ENCODE data around the gene C1QTNF4.
"Not testable (repeated sequence)": the region's sequence is repeated elsewhere in the genome, so short reads cannot be mapped to it uniquely, and the experiment has no call there.

The C1QTNF4 gene

DNA sequence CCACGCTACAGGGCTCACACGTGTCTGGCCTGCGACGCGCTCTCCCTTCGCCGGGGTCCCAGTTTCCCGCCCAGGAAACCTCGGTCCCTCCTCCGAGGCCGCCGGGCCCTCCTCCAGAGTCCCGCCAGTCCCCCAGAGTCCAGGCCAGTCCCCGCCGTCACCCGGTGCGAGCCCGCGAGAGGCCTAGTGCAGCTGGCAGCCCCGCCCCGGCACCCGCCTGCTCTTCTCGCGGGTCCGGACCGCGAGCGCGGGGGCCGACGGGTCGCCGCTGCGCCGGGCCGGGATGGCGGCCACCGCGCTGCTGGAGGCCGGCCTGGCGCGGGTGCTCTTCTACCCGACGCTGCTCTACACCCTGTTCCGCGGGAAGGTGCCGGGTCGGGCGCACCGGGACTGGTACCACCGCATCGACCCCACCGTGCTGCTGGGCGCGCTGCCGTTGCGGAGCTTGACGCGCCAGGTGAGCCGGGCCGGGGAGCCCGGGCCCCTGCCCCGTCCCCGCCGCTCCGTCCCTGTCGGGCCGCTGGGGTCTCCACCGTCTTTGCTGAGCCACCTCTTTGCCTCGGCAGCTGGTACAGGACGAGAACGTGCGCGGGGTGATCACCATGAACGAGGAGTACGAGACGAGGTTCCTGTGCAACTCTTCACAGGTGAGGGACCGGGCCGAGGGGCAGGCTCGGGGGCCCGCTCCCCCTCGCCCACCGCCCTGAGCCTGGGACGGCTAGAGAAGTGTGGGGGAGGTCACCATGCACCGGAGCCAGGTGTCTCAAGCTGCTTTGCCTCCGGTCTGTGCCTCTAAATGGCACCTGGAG is 28.7 kb downstream of the C1QTNF4 start, which contains the start of gene PTPMT1:
Gene PTPMT1 (plus strand): TSS at position 260 of the 809 bp plus-strand sequence. CDS start 24 bp downstream, at position 284.
- peak; percentile 81 to 94 (median 88) for DNase-seq

DNA sequence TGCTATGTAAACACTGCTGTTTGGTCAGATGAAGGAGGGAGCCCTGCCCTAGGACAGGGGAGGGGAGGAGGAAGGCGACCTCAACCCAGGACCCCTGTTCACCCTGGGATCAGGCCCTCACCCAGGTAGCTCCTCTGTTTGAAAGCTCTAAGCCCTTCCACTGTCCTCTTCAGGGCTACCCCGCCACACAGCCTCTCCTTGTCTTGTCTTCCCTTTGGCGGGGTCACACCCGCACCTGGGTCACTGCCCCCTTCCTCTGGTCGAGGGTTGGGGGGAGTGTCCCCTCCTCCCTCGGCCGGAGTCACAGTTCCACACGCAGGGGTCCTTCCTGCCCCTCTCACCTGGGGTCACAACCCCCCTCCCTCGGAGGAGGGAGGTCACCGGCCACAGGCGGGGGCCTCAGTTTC is 29.3 kb downstream of the C1QTNF4 start:
- DNase-seq = no peak

- not testable (repeated sequence) for DNase-seq
Observed at GRCh38 chr11:47564366-47564765, 29.8 kb downstream of the C1QTNF4 start.

GRCh38 chr11:47562393-47562792 is 31.8 kb downstream of the C1QTNF4 start:
- not testable (repeated sequence) for DNase-seq

GRCh38 chr11:47560426-47560825 is 33.8 kb downstream of the C1QTNF4 start:
- DNase-seq = no peak

DNA sequence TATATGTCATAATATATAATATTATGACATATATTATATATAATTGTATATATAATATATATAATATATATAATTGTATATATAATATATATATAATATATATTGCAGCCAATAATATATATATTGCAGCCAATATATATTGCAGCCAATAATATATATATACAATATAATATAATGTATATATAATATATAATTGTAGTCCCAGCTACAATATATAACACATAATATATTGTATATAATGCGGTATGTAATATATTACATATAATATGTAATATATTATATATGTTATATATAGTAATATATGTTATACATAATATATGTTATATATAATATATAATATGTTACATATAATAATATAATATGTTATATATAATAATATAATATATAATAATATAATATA is 35.5 kb downstream of the C1QTNF4 start:
- no peak for DNase-seq

DNA sequence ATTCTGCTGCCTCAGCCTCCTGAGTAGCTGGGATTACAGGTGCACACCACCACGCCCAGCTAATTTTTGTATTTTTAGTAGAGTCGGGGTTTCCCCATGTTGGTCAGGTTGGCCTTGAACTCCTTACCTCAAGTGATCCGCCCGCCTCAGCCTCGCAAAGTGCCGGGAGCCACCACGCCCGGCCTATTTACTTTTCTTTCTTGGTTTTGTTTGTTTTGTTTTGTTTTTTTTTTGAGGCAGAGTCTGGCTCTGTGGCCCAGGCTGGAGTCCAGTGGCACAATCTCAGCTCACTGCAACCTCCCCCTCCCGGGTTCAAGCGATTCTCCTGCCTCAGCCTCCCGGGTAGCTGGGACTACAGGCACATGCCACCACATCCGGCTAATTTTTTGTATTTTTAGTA is 37.2 kb downstream of the C1QTNF4 start:
- not testable (repeated sequence) for DNase-seq

DNA sequence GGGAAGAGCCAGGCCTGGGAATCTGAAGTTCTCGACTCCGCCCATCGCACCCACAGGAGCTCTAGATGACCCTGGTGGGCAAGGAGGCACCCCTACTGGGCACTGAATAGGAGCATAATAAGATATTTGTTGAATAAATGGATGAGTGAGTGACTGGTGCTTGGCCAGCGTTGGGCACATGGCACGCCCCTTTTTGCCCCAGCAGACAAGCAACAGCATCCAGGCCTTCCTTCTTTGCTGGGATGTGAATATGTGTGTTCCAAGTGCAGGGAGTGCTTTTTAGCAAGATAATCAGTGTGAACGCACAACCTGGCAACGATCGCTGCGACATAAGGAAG is 40.8 kb downstream of the C1QTNF4 start:
- DNase-seq = no peak

DNA sequence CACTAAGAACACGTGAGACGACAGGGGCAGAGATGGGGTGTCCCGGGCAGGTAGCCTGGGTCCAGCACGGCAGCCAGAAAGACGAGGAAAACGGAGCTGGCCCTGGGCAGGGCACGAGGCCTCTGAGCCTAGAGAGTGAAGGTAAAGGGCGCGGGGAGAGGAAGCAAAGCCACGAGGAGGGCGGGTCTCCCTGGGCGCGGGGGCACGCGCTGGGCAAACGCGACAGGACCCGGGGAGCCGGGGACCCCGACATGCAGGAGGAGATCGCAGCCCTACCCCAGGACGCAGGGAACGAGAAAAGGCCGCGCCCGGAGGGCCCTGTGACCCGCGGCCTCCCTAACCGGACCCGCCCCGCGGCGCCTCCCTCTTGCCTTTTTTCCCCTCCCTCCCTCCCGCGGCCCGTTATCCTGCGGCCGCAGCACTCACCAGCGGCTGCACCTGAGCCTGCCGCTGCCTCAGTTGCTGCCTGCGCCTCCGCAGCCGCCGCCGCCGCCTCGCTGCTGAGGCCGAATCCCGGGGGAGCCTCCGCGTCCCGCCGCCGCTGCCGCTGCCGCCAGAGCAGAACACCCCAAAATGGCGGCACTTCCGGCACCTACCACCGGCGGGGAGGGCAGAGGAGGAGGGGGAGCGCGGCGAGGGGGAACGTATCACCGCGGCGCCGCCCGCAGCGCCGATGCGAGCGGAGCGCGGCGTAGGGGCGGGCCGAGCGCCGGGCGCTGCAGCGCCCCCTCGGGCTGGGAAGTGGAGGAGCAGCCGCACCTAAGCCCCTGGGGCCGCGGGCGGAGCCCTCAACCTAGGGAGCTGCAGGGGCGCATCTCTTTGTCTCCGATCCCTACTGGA is 41.4 kb downstream of the C1QTNF4 start, which contains the start of gene CELF1:
Gene CELF1 (minus strand): TSS at position 567 of the 840 bp plus-strand sequence. CDS start 53,609 bp downstream, outside the sequence.
- DNase-seq = peak; percentile 96 to 98 (median 97)

GRCh38 chr11:47552056-47552565 is 42.1 kb downstream of the C1QTNF4 start:
- peak; percentile 32 to 65 (median 50) for DNase-seq

DNA sequence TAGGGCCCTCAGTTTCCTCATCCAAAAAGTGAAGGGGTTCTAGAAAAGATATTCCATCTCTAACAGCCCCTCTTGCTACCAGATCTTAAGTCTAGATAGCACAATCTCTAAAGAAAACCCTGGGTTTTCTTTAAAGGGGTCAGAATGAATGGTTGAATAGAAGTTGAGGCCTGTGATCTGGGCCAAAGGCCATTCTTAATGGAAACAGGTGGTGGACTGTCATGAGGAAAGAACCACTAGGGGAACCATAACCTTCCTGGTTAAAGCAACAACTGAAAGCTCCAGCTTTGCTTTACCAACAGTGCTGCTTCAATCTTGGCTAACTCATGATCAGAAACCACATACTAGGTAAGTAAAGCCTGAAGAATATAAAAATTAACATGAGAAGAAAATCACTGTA is 43.1 kb downstream of the C1QTNF4 start:
- DNase-seq = peak in 3 of 4 experiments; percentile 45 to 49 (median 47)

- DNase-seq = peak in 3 of 4 experiments; percentile 18 to 66 (median 61)
Observed at GRCh38 chr11:47550288-47551047, 43.7 kb downstream of the C1QTNF4 start.

DNA sequence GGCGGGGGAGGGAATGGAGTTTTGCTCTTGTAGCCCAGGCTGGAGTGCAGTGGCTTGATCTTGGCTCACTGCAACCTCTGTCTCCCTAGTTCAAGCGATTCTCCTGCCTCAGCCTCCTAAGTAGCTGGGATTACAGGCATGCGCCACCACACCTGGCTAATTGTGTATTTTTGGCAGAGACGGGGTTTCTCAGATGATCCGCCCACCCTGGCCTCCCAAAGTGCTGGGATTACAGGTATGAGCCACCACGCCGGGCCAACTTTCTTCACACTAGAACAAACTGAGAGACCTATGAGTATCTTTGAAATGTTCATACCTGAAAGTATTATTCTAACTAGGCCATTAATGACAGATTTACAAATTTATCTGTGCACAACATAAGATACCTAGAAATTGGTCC is 47.9 kb downstream of the C1QTNF4 start:
- DNase-seq = not testable (repeated sequence)

DNA sequence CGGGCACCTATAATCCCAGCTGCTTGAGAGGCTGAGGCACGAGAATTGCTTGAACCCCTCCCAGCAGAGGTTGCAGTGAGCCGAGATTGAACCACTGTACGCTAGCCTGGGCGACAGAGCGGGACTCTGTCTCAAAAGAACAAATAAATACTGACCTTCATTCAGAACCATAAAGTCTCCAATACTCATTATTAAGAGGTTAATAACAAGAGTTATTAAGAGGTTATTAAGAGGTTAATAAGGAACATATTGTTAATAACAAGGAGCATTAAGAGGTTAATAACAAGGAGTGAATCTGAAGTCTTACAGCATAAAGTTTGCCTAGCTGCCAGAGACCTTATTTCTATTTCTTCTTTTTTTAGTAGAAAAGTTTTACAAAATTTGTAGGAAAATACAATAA is 48.9 kb downstream of the C1QTNF4 start:
- DNase-seq = no peak

DNA sequence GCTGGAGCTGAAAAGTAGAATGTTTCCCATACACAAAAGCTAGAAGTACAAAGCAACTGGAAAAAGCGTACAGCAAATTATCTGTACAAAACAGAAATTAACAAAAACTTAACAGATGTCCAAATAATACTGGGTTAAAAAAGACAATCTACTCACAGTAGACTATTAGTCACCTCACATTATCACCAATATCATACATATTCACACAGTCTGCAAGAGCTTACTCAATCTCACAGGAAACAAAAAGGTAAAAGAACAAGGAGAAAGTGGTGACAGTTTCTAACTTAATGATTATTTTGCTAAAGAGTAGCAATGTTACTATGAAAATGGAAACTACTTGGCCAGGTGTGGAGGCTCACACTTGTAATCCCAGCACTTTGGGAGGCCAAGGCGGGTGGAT is 53.1 kb downstream of the C1QTNF4 start:
- no peak for DNase-seq

DNA sequence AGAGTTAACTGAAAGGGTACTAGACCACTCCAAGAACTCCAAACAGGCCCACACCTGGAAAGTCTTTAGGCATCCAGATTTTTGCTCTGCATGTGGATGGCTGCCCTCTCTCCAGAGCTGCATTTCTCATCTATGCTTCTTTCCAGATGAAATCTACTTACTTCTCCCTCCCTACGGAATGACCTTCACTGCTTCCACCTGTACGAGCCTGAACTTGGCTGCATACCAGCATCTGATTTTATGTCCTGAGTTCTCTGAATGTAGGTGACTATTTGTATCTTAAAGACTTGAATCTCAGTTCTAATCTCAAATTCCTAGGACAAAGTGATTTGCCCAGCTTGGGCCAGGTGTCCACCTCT is 54.6 kb downstream of the C1QTNF4 start:
- DNase-seq = no peak

All from suppressor macrophage (primary cell).